Nephron progenitor cell (in vitro differentiated cells): ENCODE results near the gene MRPL21.
A peak's percentile ranks its signal among the peaks of the same experiment; 100 is the strongest.

Source experiments
- DNase-seq: peaks from one replicate; pipeline ENCODE4 v3.0.0; 2021
- H3K27ac Mint-ChIP-seq: 2 replicates; pipeline ENCODE4 v1.8.0; 2021; ENCODE audit warnings: mild to moderate bottlenecking, moderate library complexity, mixed read lengths
- H3K27me3 Mint-ChIP-seq: 2 replicates; pipeline ENCODE4 v1.8.0; 2021; ENCODE audit warnings: mild to moderate bottlenecking, low read depth, mixed read lengths; ENCODE audit not compliant: poor library complexity
- H3K36me3 Mint-ChIP-seq: 2 replicates; pipeline ENCODE4 v1.8.0; 2021; ENCODE audit warnings: low read depth, mixed read lengths
- H3K4me1 Mint-ChIP-seq: 2 replicates; pipeline ENCODE4 v1.8.0; 2021; ENCODE audit warnings: mixed read lengths
- H3K4me3 Mint-ChIP-seq: 2 replicates; pipeline ENCODE4 v1.8.0; 2021; ENCODE audit warnings: mild to moderate bottlenecking, moderate library complexity, mixed read lengths
- H3K9me3 Mint-ChIP-seq: 2 replicates; pipeline ENCODE4 v1.8.0; 2021; ENCODE audit warnings: mild to moderate bottlenecking, moderate library complexity, mixed read lengths
- TF ChIP-seq, protein P1 (sequence below): fragments of 200-600 bp; sonication (generic); IDR thresholded peaks from 2 replicates; pipeline ENCODE4 v1.5.0; 2021; ENCODE audit warnings: antibody characterized with exemption

The MRPL21 gene

DNA sequence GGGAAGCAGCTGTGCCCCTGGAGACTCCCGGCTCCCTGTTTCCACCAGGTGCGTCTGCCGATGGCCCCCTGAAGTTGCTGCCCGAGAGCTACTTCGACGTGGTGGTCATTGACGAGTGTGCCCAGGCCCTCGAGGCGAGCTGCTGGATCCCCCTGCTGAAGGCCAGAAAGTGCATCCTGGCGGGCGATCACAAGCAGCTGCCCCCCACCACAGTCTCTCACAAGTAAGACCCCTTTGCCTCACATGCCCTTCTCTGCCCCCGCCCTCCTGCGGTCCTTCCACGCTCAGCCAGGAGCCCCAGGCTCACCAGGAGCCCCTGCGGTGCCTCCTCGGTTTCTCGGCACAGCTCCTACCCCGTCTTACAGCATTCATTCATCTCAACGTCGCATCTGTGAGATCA lies 25.5 kb upstream of the MRPL21 start:
- no peak for DNase-seq
- Mint-ChIP-seq H3K27me3 (no peaks in the 10 kb centered on the region), H3K36me3 (peaks cover 68% of the 10 kb centered on the region), H3K4me3 (no peak overlapping the region), H3K9me3 (peaks cover 35% of the 10 kb centered on the region), H3K4me1 (no peaks in the 10 kb centered on the region), H3K27ac (no peak overlapping the region)
- TF ChIP-seq, protein P1, sequence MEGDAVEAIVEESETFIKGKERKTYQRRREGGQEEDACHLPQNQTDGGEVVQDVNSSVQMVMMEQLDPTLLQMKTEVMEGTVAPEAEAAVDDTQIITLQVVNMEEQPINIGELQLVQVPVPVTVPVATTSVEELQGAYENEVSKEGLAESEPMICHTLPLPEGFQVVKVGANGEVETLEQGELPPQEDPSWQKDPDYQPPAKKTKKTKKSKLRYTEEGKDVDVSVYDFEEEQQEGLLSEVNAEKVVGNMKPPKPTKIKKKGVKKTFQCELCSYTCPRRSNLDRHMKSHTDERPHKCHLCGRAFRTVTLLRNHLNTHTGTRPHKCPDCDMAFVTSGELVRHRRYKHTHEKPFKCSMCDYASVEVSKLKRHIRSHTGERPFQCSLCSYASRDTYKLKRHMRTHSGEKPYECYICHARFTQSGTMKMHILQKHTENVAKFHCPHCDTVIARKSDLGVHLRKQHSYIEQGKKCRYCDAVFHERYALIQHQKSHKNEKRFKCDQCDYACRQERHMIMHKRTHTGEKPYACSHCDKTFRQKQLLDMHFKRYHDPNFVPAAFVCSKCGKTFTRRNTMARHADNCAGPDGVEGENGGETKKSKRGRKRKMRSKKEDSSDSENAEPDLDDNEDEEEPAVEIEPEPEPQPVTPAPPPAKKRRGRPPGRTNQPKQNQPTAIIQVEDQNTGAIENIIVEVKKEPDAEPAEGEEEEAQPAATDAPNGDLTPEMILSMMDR: no peak

DNA sequence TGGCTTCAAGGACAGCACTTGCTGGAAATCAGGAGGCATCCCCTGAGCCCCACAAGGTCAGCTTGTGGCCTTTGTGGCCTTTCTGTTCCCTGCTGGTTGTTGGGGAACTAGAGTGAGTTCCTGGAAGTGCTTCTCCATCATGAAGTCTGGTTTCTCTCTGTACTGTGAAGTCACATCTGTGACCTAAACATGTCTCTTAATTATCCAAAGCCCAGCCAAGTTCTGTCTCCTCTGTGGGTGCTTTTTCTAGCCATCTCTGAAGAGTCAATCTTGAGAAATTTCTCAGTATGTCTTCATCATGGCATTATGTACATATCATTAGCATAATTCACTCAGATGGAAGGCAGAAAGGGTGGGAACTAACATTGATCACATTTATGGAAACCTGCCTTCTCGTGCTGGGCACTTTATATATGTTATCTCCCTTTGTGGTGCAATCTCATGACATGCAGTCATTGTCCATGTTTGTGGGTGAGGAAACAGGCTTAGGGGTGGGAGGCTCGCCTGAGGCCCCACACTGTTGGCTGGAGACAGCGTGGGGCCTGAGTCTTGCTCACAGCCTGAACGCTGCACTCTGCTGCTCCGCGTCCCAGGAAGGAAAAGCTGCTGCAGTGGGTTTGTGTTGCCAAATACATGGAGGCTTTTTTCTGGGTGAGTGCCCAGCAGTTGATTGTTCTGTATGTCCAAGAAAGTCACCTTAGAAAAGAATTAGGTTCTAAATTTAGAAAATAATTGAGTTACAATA lies 24.7 kb upstream of the MRPL21 start:
- Mint-ChIP-seq H3K4me3 (no peak overlapping the region), H3K27me3 (no peaks in the 10 kb centered on the region), H3K4me1 (no peaks in the 10 kb centered on the region), H3K36me3 (peaks cover 76% of the 10 kb centered on the region), H3K9me3 (peaks cover 44% of the 10 kb centered on the region), H3K27ac (peak overlapping the region; percentile 68)
- TF ChIP-seq, protein P1: no peak
- no peak for DNase-seq

DNA sequence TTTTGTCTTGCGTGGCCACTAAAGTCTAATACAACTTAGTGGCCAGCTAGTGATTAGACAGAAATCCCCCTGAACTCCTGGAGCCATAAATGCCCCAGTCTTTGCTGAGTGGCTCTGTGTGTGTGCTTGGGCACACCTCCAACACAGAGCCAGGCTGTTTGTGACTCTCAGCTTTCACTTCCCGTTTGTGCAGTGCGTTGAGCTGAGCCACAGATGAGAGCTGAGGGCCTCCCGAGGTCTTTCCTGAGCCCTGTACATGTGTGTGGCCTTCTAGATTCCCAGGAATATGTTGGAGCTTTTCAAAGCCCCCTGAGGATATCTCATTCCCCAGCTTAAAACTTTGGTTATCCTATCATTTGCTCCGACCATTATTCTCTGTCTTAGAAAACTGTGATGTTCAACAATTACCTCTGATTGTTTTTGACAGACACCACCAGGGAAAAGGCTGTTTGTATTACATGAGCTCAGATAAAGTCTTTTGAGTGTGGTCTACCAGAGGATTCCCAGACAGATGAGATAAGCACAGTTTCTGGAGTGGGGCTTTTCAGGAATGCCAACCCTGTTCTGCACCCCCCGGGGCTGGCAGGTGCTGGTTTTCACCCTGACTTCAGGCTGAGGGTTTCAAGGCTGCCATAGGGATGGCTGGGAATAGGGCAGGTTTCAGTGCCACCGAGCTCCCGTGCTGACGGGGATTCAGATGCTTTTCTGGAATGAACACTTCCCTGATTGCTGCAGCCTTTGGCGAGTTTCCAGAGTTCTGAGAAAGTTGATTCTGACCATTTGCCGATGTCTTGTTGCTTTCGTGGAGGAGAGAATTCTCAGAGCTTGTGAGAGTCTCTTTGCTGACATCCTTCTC lies 23.9 kb upstream of the MRPL21 start:
- TF ChIP-seq, protein P1: no peak
- Mint-ChIP-seq H3K4me3 (no peak overlapping the region), H3K4me1 (no peaks in the 10 kb centered on the region), H3K36me3 (peaks cover 84% of the 10 kb centered on the region), H3K27ac (peak overlapping the region; percentile 68), H3K9me3 (peaks cover 50% of the 10 kb centered on the region), H3K27me3 (no peaks in the 10 kb centered on the region)
- no peak for DNase-seq

DNA sequence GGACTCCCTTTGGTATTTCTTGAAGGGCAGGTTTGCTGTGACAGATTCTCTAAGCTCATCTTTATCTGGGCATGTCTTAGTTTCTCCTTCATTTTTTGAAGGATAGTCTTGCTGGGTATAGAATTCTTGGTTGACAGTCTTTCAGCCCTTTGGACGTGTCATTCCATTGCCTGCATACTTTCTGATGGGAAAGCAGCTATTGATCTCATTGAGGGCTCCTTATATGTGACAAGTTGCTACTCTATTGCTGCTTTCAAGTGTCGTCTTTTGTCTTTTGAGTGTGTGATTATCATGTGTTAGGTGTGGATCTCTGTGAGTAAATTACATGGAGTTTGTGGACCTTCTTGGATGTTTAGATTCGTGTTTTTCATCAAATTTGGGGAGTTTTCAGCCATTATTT lies 22.0 kb upstream of the MRPL21 start:
- DNase-seq: no peak
- Mint-ChIP-seq H3K4me1 (no peaks in the 10 kb centered on the region), H3K27me3 (no peaks in the 10 kb centered on the region), H3K36me3 (peaks cover 96% of the 10 kb centered on the region), H3K27ac (no peak overlapping the region), H3K9me3 (peaks cover 50% of the 10 kb centered on the region), H3K4me3 (no peak overlapping the region)
- TF ChIP-seq, protein P1: no peak

DNA sequence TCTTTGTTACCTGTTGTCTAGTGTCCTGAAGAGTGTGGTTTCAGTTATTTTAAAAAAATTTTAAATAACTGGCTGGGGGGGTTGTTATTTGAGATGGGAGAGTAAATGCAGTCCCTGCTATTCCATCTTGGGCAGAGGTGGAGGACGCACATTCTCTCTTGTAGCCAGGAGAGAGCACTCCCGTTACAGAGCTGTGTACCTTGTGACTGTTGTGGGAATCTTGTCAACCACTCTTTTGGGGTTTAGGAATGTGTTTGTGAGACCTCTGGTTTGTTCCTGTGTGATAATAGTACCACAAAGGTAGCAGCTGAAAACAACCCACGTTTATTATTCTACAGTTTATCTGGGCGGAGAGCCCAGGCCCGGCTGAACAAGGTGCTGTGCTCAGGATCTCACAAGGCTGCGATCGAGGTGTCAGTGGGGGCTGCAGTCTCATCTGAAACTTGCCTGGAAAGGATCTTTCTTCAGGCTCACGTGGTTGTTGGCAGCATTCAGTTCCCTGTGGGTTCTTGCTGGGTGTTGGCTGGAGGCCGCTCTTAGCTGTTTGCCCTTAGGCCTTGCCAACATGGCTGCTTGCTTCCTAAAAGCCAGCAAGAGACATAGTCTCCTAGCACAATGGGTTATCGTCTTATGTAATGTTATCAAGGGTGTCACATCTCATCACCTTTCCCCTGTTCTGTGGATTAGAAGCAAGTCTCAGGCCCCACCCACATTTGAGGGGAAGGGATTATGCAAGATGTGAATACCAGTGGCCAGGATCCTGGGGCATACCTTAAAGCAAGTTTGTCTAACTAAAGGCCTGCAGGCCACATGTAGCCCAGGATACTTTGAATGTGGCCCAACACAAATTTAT lies 20.7 kb upstream of the MRPL21 start:
- Mint-ChIP-seq H3K9me3 (peaks cover 50% of the 10 kb centered on the region), H3K36me3 (peaks cover 97% of the 10 kb centered on the region), H3K27ac (no peak overlapping the region)

More for the DNA sequence above, 20.7 kb upstream of the MRPL21 start:
- H3K4me1 Mint-ChIP-seq: no peaks in the 10 kb centered on the region
- H3K27me3 Mint-ChIP-seq: no peaks in the 10 kb centered on the region
- H3K4me3 Mint-ChIP-seq: no peak overlapping the region
- TF ChIP-seq, protein P1: no peak
- no peak for DNase-seq
